Lower leg skin (tissue), 4 donors: ENCODE data around the gene OSBPL5. TPM values are rescaled to one million over a fixed set of nuclear protein-coding genes. Genes with fewer than 3 reads are reported as not detected.

Source experiments
- DNase-seq, 2 donors: peaks; one replicate each; pipeline ENCODE4 v3.0.0-alpha.2; 2019; ENCODE audit warnings: low spot score in 2 of 2
- H3K4me3 ChIP-seq: fragments of 200-600 bp; sonication (generic); 2 replicates; pipeline ENCODE4 v1.5.1; 2017; ENCODE audit warnings: mild to moderate bottlenecking, low read depth; ENCODE audit not compliant: poor library complexity, severe bottlenecking
- CTCF ChIP-seq, 3 donors: fragments of 450-650 bp; IDR thresholded peaks; one replicate each; pipeline ENCODE4 v1.5.1; 2016; ENCODE audit warnings: antibody characterized with exemption in 3 of 3, mild to moderate bottlenecking in 3 of 3, moderate library complexity in 2 of 3
- POLR2A ChIP-seq, 2 donors: fragments of 450-650 bp; IDR thresholded peaks; one replicate each; pipeline ENCODE4 v1.6.1; 2016 to 2017; ENCODE audit warnings: antibody characterized with exemption in 2 of 2, mild to moderate bottlenecking in 1 of 2, moderate library complexity in 1 of 2
- WGBS, 2 donors: methylation state at CpG; one replicate each; pipeline ENCODE4 v1.1.5; 2018; 5-methylcytosine and 5-hydroxymethylcytosine counted together
- intact Hi-C: fragments of 100-400 bp; cut with DNase I; formaldehyde crosslinking; loops from one replicate; pipeline ENCODE4 v1.15.0; 2023; ENCODE audit warnings: low total_unique reads
- total RNA-seq, 4 donors: library from RNA; depleted of rRNA; stranded (reverse); fragments of >200 nt; gene quantifications; one replicate each; pipeline ENCODE4 v1.1.0, GENCODE V29; 2016

Gene OSBPL5
- total RNA-seq, 4 donors from 2014 or later, result 39.0 to 77.4 (median 64.2) TPM

GRCh38 chr11:3129181-3129590 lies 35.9 kb downstream of the OSBPL5 start:
- intact Hi-C loops, result no loop called here
- no peak for DNase-seq
- no peak for TF ChIP-seq CTCF (IDR thresholded peaks at IDR 0.05)
- no peak for TF ChIP-seq POLR2A (IDR thresholded peaks at IDR 0.05)
- WGBS, 2 donors, result 76 to 82% methylated on average over 10 of the region's 10 CpGs
- H3K4me3 ChIP-seq, result no peak overlapping the region

- WGBS, 2 donors, result 91 to 94% methylated on average over 19 of the region's 19 CpGs
- no peak for TF ChIP-seq CTCF (IDR thresholded peaks at IDR 0.05)
- no peak for TF ChIP-seq POLR2A (IDR thresholded peaks at IDR 0.05)
- DNase-seq, result no peak
- intact Hi-C loops, result no loop called here
- no peak overlapping the region for H3K4me3 ChIP-seq
Observed at GRCh38 chr11:3128356-3129180, 36.5 kb downstream of the OSBPL5 start.

GRCh38 chr11:3127706-3128355 lies 37.3 kb downstream of the OSBPL5 start:
- intact Hi-C loops, result no loop called here
- no peak for TF ChIP-seq CTCF (IDR thresholded peaks at IDR 0.05)
- no peak for TF ChIP-seq POLR2A (IDR thresholded peaks at IDR 0.05)
- no peak overlapping the region for H3K4me3 ChIP-seq
- 77 to 82% methylated on average over 16 of the region's 16 CpGs for WGBS, 2 donors
- DNase-seq, result no peak

DNA sequence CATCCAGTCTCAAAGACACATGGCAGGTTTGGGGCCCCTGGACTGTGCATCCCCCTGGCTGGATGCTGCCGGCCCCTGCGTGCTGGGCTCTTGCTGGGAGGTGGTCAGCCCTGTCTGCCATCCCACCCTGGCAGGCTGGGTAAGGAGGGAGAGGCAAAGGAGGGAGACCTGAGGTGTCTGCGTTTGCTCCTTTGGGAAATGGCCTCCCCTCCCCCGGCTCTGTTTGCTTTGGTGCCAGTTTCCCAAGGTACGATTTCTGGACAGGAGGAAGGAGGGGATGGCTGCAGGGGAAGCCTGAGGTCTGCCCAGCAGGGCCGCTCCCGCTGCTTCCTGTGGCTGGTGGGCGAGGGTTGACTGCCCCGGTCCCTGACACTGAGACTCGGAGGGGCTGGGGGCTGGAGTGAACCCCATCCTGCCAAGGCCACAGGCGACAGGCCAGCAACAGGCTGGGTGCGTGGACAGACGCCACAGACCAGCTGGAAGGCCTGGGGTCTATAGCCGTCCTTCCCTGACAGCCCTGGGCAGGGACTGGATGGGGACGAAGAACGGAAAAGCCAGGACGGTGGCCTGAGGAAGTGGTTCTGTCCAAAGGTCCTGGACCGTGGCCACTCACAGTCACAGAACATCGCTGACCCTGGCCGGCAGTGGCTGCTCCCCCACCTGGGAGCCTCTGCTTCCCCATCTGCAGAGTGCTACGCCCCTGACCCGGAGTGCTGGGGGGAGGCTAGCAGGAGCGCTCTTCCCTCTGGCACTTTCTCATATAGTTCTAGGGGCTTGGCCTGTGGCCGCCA lies 38.0 kb downstream of the OSBPL5 start:
- 78 to 80% methylated on average over 18 to 21 of the region's 24 CpGs for WGBS, 2 donors
- TF ChIP-seq CTCF (IDR thresholded peaks at IDR 0.05), result no peak
- no peak for DNase-seq
- H3K4me3 ChIP-seq, result no peak overlapping the region
- intact Hi-C loops, result no loop called here

DNA sequence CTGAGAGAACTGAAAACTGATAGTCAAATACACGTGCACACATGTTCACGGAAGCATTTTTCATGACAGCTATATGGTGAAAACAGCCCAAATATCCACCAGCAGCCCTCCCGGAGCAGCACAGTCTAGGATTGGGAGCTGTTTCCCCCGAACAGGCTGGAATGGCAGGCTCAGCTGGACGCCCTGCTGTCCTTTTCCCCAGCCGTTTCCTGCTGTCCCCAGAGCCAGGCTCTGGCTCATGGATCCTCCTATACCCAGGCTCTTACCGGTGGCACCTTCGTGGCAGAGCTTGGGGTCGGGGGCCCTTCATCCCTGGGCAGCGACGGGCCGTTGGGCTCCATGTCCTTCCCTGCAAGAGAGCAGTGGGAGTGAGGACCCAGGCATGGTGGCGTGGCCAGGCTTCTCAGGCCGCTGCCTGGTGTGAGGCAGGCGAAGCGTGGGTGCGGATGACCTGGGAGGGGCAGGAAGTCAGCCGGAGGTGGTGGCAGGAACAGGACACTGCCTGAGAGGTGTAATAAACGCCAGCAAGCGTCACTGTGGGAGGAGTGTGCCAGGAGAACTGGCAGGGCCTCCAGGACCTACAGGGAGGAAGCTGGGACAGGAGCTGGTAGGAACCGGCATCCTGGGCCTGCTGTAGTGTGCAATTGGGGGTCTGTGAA lies 38.8 kb downstream of the OSBPL5 start:
- no peak overlapping the region for H3K4me3 ChIP-seq
- 74 to 79% methylated on average over 19 to 21 of the region's 21 CpGs for WGBS, 2 donors
- intact Hi-C loops, result no loop called here
- TF ChIP-seq CTCF (IDR thresholded peaks at IDR 0.05) (no peak), POLR2A (IDR thresholded peaks at IDR 0.05) (no peak)
- DNase-seq, result peak; percentile 60 to 86
